HG02798 (cell line): ENCODE results near the gene CCDC167.

Experiments used
- ATAC-seq: cut with Tn5 transposase; IDR thresholded peaks from one replicate; pipeline ENCODE4 v1.9.1; 2021; ENCODE audit warnings: mild to moderate bottlenecking; ENCODE audit not compliant: unreplicated experiment, poor library complexity

The CCDC167 gene

DNA sequence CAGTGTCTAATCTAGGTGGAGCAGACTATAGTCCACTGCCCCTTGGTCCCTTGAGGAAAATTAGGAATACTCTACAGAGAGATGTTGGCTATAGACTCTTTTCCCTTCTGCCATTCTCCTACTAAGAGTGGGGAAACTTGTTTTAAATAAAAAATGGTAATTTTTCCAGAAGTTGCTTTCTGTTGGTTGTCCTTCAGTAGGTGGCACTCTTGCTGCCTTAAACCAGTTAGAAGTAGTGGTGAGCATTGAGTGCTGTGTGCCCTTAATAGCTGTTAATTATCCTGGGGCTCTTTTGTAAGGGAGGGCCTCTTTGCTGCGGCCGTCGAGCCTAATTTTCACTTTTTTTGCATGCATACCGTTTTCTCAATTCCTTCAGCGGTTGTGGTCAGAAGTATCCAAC is 63.9 kb downstream of the CCDC167 start:
- ATAC-seq, result no peak

DNA sequence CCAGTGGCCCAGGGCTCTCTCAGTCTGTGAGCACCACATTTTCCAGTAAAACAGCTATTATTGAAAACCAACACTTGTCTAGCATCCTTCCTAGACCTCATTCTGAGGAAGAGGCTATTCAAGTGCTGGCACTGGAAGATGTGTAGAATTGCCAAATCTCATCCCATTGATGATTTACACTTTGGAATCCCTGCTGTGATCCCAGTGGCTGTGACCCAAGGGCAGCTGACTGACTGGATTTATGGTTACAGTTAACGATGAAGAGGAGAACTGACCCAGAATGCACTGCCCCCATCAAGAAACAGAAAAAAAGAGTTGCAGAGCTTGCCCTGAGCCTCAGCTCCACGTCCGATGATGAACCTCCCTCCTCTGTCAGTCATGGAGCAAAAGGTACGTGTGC is 64.3 kb downstream of the CCDC167 start:
- ATAC-seq, result no peak

DNA sequence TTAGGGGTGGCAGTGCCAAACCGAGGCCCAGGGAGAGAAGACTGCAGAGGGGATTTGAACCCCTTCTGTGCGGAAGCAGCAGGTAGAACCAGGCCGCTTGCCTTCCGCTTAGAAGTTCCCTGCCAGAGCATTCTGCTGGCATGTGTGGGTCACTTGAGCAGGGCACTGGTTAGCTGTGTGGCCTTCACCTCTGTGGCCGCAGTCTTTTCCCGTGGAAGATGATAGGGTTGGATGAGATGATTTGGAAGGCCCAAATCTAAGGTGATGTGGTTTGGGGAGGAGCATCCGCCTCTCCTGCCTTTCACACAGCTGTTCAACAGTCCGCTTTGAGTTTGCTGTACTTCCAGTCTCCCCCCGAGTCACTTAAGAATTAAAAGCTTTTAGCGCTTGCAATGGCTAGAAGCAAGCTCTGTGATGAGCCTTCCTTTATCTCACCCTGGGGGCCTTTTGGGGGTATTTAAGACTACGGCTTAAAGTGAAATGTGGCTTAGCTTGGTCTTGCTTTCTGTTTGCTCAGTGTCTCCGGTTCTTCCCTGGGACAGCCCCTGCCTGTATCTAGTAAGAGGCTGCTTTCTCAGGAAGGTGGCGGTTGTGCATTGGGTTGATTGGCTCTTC is 65.9 kb downstream of the CCDC167 start:
- peak; percentile 15 for ATAC-seq
